ENCODE measurements around the gene TMEM151A.

The TMEM151A gene

DNA sequence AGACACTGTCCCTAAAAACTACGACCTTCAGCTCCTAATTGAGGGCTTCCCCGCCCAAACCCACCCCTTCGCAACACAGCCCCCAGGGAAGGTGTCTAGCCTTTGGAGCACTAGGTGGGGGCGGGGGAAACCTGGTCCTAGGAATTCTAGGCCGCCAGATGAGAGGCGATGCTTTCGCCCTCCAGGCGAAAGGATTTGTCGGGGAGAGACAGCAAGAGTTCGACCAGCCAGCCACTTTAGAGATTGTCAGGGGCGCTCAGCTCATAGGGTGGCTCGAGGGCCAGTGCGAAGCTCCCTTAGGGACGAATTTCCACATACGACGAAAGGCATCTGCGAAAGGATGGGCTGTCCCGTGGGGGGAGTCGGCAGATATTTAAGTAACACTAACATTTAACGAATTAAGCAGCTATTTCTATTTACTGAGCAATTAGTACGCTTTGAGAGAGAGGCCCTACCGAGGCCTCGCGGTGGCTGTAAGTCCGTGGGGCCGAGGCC is 19.8 kb downstream of the TMEM151A start:
- Histone ChIP-seq H3K9ac (ENCODE audit: low read depth, low read length, poor library complexity, severe bottlenecking) (peak overlapping the region; percentile 52), H3K4me1 (ENCODE audit: insufficient read depth, low read length, poor library complexity, severe bottlenecking) (peaks cover 18% of the 10 kb centered on the region), H3K4me2 (ENCODE audit: low read depth, low read length, poor library complexity, severe bottlenecking) (peak overlapping the region; percentile 79), H3K9me2 (replicated peaks; ENCODE audit: low read depth, low read length) (no peaks in the 10 kb centered on the region), H2AFZ (ENCODE audit: low read length) (peak overlapping the region; percentile 92; the same call in 1 of the 2 replicates), H3F3A (ENCODE audit: low read depth) (no peaks in the 10 kb centered on the region), H3K4me3 (ENCODE audit: low read length, poor library complexity, severe bottlenecking) (peak overlapping the region; percentile 76), H3K36me3 (ENCODE audit: insufficient read depth, low read length) (no peaks in the 10 kb centered on the region), H4K20me1 (ENCODE audit: insufficient read depth, low read length, poor library complexity, severe bottlenecking) (no peaks in the 10 kb centered on the region), H3K79me2 (ENCODE audit: insufficient read depth, low read length) (no peaks in the 10 kb centered on the region), H3K9me3 (ENCODE audit: insufficient read depth, low read depth, low read length) (no peaks in the 10 kb centered on the region), H3K27me3 (ENCODE audit: insufficient read depth, low read length, poor library complexity, severe bottlenecking) (no peaks in the 10 kb centered on the region)
- no peak for TF ChIP-seq EZH2phosphoT487 (IDR thresholded peaks at IDR 0.05; ENCODE audit: borderline replicate concordance)
- no peak; the same call in 1 of the 2 replicates for TF ChIP-seq CTCF (conservative IDR thresholded peaks at IDR 0.05; ENCODE audit: low read length)

DNA sequence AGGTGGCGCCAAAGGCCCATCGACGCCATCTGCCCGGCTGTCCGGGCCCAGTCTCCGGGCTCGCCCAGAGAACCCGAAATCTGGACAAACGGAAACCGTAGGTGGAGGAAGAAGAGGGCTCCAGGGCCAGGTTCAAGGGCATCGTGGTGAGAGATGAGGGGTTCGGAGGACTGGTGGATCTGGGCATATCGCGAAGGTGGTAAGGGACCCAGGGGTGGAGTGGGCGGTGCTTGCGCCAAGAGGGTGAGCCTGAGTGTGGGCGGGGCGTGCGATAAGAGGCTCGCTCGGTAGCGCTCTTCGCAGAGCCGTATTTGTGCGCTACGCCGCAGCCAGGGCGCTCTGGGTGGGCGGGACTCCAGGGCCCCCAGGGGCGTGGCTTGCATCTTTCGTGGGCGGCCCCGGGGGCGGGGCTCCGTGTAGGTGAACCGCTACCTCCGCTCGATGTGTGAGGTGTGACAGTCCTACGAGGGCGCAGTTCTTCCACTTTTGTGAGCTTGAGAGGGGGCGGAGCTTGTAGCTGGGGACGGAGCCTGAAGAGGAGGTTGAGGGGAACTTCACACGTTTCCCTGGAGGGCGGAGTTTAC is 20.4 kb downstream of the TMEM151A start:
- peak overlapping the region; percentile 52 for H3K9ac ChIP-seq (ENCODE audit: low read depth, low read length, poor library complexity, severe bottlenecking)
- no peaks in the 10 kb centered on the region for H3F3A ChIP-seq (ENCODE audit: low read depth)

GRCh38 chr11:66312549-66313320 is 21.0 kb downstream of the TMEM151A start:
- H3K36me3 ChIP-seq (ENCODE audit: insufficient read depth, low read length), result no peaks in the 10 kb centered on the region
- H3K27me3 ChIP-seq (ENCODE audit: insufficient read depth, low read length, poor library complexity, severe bottlenecking), result no peaks in the 10 kb centered on the region
- no peaks in the 10 kb centered on the region for H3K9me3 ChIP-seq (ENCODE audit: insufficient read depth, low read depth, low read length)
- peaks cover 26% of the 10 kb centered on the region for H3K4me1 ChIP-seq (ENCODE audit: insufficient read depth, low read length, poor library complexity, severe bottlenecking)
- TF ChIP-seq CTCF (conservative IDR thresholded peaks at IDR 0.05; ENCODE audit: low read length), result no peak
- no peaks in the 10 kb centered on the region for H3K79me2 ChIP-seq (ENCODE audit: insufficient read depth, low read length)
- no peaks in the 10 kb centered on the region for H4K20me1 ChIP-seq (ENCODE audit: insufficient read depth, low read length, poor library complexity, severe bottlenecking)
- peak overlapping the region; percentile 92 for H2AFZ ChIP-seq (ENCODE audit: low read length)
- no peaks in the 10 kb centered on the region for H3F3A ChIP-seq (ENCODE audit: low read depth)
- no peaks in the 10 kb centered on the region for H3K9me2 ChIP-seq (replicated peaks; ENCODE audit: low read depth, low read length)
- H3K4me2 ChIP-seq (ENCODE audit: low read depth, low read length, poor library complexity, severe bottlenecking), result peak overlapping the region; percentile 79
- H3K9ac ChIP-seq (ENCODE audit: low read depth, low read length, poor library complexity, severe bottlenecking), result peak overlapping the region; percentile 62
- peak overlapping the region; percentile 76 for H3K4me3 ChIP-seq (ENCODE audit: low read length, poor library complexity, severe bottlenecking)

More for the DNA sequence above, 20.4 kb downstream of the TMEM151A start:
- Histone ChIP-seq H3K9me3 (ENCODE audit: insufficient read depth, low read depth, low read length) (no peaks in the 10 kb centered on the region), H2AFZ (ENCODE audit: low read length) (peak overlapping the region; percentile 92), H4K20me1 (ENCODE audit: insufficient read depth, low read length, poor library complexity, severe bottlenecking) (no peaks in the 10 kb centered on the region), H3K4me1 (ENCODE audit: insufficient read depth, low read length, poor library complexity, severe bottlenecking) (peaks cover 19% of the 10 kb centered on the region), H3K36me3 (ENCODE audit: insufficient read depth, low read length) (no peaks in the 10 kb centered on the region), H3K9me2 (replicated peaks; ENCODE audit: low read depth, low read length) (no peaks in the 10 kb centered on the region), H3K4me3 (ENCODE audit: low read length, poor library complexity, severe bottlenecking) (peak overlapping the region; percentile 76), H3K79me2 (ENCODE audit: insufficient read depth, low read length) (no peaks in the 10 kb centered on the region), H3K27me3 (ENCODE audit: insufficient read depth, low read length, poor library complexity, severe bottlenecking) (no peaks in the 10 kb centered on the region), H3K4me2 (ENCODE audit: low read depth, low read length, poor library complexity, severe bottlenecking) (peak overlapping the region; percentile 79)
- peak; percentile 99 for TF ChIP-seq CTCF (conservative IDR thresholded peaks at IDR 0.05; ENCODE audit: low read length)
- no peak for TF ChIP-seq EZH2phosphoT487 (IDR thresholded peaks at IDR 0.05; ENCODE audit: borderline replicate concordance)
